Measurements from ENCODE around the gene ZNF692. TPM values are rescaled to one million over a fixed set of nuclear protein-coding genes. Genes with fewer than 3 reads are reported as not detected.
A peak's percentile ranks its signal among the peaks of the same experiment; 100 is the strongest.

ZNF692 gene
- total and polyA plus RNA-seq, 2 of the 13 experiments (the other 11 are each of a cell fraction or from before 2014, with no cell fraction given): 27.3 to 45.8 TPM

DNA sequence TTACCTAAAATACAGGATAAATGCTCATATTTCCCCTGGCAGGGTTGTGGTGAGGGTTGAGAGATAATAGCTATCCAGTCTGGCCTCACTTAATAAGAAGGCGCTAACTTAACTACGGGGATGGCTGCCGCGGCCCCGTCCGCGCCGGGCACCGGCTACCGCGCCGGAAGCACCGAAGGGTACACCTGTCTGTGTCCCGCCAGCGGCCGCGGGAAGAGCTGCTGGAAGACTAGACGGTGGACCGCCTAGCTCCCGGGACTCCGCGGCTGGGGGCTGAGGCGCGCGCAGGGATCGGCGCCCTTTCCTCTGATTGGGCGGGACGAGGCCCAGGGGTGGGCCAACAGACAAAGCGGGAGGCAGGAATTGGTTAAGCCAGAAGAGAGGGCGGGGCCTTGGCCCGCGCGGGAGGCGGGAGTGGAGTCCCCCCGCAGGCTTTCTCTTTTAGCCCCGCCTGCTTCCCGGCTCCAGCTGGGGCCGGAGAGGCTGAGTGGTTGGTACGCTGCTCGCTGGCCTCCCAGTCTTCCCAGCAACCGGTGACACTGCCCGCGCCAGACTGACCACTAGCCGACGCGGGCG is 21.0 kb downstream of the ZNF692 start, which contains the start of gene ZNF672 (continued):
- TF ChIP-seq, protein P1, sequence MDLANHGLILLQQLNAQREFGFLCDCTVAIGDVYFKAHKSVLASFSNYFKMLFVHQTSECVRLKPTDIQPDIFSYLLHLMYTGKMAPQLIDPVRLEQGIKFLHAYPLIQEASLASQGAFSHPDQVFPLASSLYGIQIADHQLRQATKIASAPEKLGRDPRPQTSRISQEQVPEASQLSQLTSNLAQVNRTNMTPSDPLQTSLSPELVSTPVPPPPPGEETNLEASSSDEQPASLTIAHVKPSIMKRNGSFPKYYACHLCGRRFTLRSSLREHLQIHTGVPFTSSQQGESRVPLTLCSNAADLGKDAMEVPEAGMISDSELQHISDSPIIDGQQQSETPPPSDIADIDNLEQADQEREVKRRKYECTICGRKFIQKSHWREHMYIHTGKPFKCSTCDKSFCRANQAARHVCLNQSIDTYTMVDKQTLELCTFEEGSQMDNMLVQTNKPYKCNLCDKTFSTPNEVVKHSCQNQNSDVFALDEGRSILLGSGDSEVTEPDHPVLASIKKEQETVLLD (CRISPR knock-in tag; IDR thresholded peaks at IDR 0.05; ENCODE audit: low read depth): peak; percentile 75
- TF ChIP-seq, protein P2, sequence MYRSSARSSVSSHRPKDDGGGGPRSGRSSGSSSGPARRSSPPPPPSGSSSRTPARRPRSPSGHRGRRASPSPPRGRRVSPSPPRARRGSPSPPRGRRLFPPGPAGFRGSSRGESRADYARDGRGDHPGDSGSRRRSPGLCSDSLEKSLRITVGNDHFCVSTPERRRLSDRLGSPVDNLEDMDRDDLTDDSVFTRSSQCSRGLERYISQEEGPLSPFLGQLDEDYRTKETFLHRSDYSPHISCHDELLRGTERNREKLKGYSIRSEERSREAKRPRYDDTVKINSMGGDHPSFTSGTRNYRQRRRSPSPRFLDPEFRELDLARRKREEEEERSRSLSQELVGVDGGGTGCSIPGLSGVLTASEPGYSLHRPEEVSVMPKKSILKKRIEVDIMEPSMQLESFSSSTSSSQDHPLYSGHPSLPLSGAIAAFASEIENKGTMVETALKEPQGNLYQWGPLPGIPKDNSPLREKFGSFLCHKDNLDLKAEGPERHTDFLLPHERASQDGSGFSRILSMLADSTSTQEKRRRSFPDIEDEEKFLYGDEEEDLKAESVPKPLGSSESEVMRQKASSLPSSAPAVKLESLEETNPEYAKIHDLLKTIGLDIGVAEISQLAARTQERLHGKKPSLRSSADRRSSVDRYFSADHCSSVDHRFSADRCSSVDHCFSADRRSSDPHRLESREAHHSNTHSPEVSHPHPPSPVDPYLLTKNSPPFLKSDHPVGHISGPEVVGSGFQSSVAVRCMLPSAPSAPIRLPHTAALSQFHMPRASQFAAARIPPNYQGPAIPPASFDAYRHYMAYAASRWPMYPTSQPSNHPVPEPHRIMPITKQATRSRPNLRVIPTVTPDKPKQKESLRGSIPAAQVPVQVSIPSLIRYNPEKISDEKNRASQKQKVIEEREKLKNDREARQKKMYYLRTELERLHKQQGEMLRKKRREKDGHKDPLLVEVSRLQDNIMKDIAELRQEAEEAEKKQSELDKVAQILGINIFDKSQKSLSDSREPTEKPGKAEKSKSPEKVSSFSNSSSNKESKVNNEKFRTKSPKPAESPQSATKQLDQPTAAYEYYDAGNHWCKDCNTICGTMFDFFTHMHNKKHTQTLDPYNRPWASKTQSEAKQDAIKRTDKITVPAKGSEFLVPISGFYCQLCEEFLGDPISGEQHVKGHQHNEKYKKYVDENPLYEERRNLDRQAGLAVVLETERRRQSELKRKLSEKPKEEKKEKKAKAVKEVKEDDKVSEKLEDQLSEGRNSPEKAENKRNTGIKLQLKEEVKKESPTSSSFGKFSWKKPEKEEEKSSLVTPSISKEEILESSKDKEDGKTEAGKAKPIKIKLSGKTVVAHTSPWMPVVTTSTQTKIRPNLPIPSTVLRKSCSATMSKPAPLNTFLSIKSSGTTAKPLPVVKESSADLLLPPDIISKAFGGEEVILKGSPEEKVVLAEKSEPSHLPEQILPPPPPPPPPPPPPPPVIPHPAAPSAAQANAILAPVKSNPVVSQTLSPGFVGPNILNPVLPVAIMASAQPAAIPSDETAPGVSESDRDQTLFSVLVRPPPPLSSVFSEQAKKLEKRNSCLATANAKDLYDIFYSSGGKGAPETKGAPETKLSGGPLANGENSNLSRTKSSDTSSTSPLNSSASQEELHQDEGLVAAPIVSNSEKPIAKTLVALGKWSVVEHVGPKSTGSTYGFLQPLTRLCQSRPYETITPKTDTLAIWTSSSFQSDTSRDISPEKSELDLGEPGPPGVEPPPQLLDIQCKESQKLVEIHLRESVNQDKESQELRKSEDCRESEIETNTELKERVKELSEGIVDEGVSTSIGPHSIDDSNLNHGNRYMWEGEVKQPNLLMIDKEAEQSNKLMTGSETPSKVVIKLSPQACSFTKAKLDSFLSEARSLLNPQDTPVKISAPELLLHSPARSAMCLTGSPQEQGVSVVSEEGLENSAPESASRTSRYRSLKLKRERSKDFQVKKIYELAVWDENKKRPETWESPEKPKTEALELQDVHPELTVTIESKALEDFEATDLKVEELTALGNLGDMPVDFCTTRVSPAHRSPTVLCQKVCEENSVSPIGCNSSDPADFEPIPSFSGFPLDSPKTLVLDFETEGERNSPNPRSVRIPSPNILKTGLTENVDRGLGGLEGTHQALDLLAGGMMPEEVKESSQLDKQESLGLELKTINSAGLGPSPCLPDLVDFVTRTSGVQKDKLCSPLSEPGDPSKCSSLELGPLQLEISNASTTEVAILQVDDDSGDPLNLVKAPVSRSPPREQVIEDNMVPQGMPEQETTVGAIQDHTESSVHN (CRISPR knock-in tag; IDR thresholded peaks at IDR 0.05): no peak
- TF ChIP-seq ZFYVE20 (CRISPR knock-in tag; IDR thresholded peaks at IDR 0.05; ENCODE audit: borderline replicate concordance, low read depth) (no peak), ZNF782 (CRISPR knock-in tag; IDR thresholded peaks at IDR 0.05; ENCODE audit: borderline replicate concordance) (no peak), ZNF432 (CRISPR knock-in tag; IDR thresholded peaks at IDR 0.05; ENCODE audit: borderline replicate concordance) (no peak), RBFOX2 (IDR thresholded peaks at IDR 0.05; ENCODE audit: low read depth, low read length) (no peak), CHD2 (IDR thresholded peaks at IDR 0.05; ENCODE audit: low read depth, low read length) (no peak; the same call in 1 of the 2 replicates), ZNF605 (CRISPR knock-in tag; IDR thresholded peaks at IDR 0.05) (peak; percentile 59; the same call in 1 of the 2 replicates), ZNF816 (CRISPR knock-in tag; IDR thresholded peaks at IDR 0.05; ENCODE audit: borderline replicate concordance) (no peak), ASH2L (IDR thresholded peaks at IDR 0.05; ENCODE audit: insufficient read length, low read depth, low read length) (no peak), YEATS4 (CRISPR knock-in tag; IDR thresholded peaks at IDR 0.05; ENCODE audit: borderline replicate concordance) (no peak), ZNF101 (CRISPR knock-in tag; IDR thresholded peaks at IDR 0.05; ENCODE audit: borderline replicate concordance, low read depth) (no peak), BCL6 (CRISPR knock-in tag; IDR thresholded peaks at IDR 0.05) (0 out of 2 replicates have a peak, but pooled peaks have one; percentile 4), NR3C1 (CRISPR knock-in tag; IDR thresholded peaks at IDR 0.05) (no peak), RXRA (CRISPR knock-in tag; IDR thresholded peaks at IDR 0.05) (no peak)
- TF ChIP-seq, protein P3, sequence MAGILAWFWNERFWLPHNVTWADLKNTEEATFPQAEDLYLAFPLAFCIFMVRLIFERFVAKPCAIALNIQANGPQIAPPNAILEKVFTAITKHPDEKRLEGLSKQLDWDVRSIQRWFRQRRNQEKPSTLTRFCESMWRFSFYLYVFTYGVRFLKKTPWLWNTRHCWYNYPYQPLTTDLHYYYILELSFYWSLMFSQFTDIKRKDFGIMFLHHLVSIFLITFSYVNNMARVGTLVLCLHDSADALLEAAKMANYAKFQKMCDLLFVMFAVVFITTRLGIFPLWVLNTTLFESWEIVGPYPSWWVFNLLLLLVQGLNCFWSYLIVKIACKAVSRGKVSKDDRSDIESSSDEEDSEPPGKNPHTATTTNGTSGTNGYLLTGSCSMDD (CRISPR knock-in tag; IDR thresholded peaks at IDR 0.05): no peak
- TF ChIP-seq, protein P4, sequence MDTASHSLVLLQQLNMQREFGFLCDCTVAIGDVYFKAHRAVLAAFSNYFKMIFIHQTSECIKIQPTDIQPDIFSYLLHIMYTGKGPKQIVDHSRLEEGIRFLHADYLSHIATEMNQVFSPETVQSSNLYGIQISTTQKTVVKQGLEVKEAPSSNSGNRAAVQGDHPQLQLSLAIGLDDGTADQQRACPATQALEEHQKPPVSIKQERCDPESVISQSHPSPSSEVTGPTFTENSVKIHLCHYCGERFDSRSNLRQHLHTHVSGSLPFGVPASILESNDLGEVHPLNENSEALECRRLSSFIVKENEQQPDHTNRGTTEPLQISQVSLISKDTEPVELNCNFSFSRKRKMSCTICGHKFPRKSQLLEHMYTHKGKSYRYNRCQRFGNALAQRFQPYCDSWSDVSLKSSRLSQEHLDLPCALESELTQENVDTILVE (CRISPR knock-in tag; IDR thresholded peaks at IDR 0.05): peak; percentile 77; the same call in 1 of the 2 replicates
- TF ChIP-seq, protein P5, sequence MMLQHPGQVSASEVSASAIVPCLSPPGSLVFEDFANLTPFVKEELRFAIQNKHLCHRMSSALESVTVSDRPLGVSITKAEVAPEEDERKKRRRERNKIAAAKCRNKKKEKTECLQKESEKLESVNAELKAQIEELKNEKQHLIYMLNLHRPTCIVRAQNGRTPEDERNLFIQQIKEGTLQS (CRISPR knock-in tag; IDR thresholded peaks at IDR 0.05): no peak

Data from HepG2 (cell line).